ENCODE measurements around the gene AGRP. TPM values are rescaled to one million over a fixed set of nuclear protein-coding genes. Genes with fewer than 3 reads are reported as not detected.
"Not testable (repeated sequence)": the region's sequence is repeated elsewhere in the genome, so short reads cannot be mapped to it uniquely, and the experiment has no call there.

Gene AGRP
- total and polyA plus RNA-seq, 7 experiments from 2014 or later, result not detected

DNA sequence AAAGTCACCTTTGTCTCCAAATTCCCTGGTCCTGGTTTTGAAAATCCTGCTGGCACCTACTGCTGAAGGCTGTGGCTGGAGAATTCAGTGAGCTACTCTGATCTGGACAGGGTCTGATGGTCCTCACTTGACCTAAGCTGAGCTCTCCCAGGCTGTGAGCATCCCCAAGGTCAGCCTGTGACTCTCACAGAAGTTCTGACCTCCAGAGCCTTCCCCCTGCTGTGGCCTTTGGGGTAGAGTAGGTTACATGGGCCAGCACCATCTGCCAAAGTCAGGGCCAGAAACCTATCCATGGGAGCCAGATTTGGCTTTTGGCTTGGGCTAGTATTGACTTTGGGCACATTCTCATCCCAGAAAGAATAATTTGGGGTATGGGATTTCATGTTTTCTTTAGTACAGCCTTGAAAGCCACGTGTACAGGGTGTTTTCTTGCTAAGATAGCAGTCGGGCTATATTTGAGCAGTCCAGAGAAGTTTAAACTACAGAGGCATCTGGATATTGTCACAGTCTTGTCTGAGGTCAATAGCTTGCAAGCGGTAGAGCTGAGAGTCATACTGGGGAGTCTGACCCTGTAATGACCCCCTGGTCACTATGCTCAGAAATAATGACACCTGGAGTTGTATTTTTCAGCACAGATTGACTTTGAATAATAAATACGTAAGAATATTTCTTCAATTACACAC lies 6.2 kb upstream of the AGRP start:
- H3K36me3 ChIP-seq (ENCODE audit: control insufficient read depth in 2 of 3, insufficient read depth in 3 of 3, low read length in 3 of 3), result peaks cover 0 to 26% (median 6%) of the 10 kb centered on the region in 3 experiments
- Mint-ChIP-seq H3K27ac (peak overlapping the region in 8 of 9 donors; percentile 41 to 84 (median 70)), H3K9me3 (no peaks in the 10 kb centered on the region), H3K4me3 (no peak overlapping the region), H3K36me3 (peaks cover 0 to 9% (median 4%) of the 10 kb centered on the region in 5 donors), H3K4me1 (peaks cover 9 to 24% (median 18%) of the 10 kb centered on the region in 7 donors), H3K27me3 (no peaks in the 10 kb centered on the region)
- DNase-seq, result no peak
- peak overlapping the region; percentile 48 for H3K27ac ChIP-seq (ENCODE audit: low read depth, low read length)
- ChIA-PET CTCF (interaction anchor here (0.7 to 10.4 kb wide), 6 partner anchors 8 to 178 kb away, joined by 3 to 174 read pairs (median 6); partner anchors contain the start of gene ATP6V0D1), POLR2A (interaction anchor here (0.7 to 2.5 kb wide), 3 partner anchors 8 to 31 kb away, joined by 3 to 10 read pairs (median 5); partner anchors contain the start of gene ATP6V0D1)
- H3K4me1 ChIP-seq (ENCODE audit: control insufficient read depth in 2 of 2, insufficient read depth in 2 of 2, low read length in 2 of 2), result peaks cover 3 to 4% of the 10 kb centered on the region in 2 donors
- no peak overlapping the region for H3K4me3 ChIP-seq (ENCODE audit: low read length)
- ATAC-seq, result no peak
- no peaks in the 10 kb centered on the region for H3K27me3 ChIP-seq (ENCODE audit: control insufficient read depth in 2 of 2, insufficient read depth in 2 of 2, low read length in 2 of 2)
- H3K9me3 ChIP-seq (ENCODE audit: control insufficient read depth in 2 of 3, low read length in 3 of 3), result no peaks in the 10 kb centered on the region
- intact Hi-C loops (cut with micrococcal nuclease), result loop anchor here in 1 of 2 donors (5.0 to 10.0 kb wide), 2 partner anchors 153 to 755 kb away; partner anchors contain the start of gene PLA2G15

DNA sequence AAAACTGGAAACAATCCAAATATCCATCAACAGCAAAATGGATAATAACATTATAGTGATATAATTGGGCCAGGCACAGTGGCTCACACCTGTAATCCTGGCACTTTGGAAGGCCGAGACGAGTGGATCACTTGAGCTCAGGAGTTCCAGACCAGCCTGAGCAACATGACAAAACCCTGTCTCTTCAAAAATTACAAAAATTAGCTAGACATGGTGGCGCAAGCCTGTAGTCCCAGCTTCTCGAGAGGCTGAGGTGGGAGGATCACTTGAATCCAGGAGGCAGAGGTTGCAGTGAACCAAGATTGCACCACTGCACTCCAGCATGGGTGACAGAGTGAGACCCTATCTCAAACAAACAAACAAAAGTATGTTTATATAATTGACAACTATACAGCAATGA lies 4.2 kb upstream of the AGRP start:
- H3K27me3 ChIP-seq (ENCODE audit: control insufficient read depth in 2 of 2, insufficient read depth in 2 of 2, low read length in 2 of 2); POLR2A ChIA-PET; ATAC-seq; H3K4me3 Mint-ChIP-seq; H3K4me1 ChIP-seq (ENCODE audit: control insufficient read depth in 2 of 2, insufficient read depth in 2 of 2, low read length in 2 of 2); H3K27ac ChIP-seq (ENCODE audit: low read depth, low read length); H3K4me3 ChIP-seq (ENCODE audit: low read length); H3K27me3 Mint-ChIP-seq; H3K9me3 Mint-ChIP-seq; H3K9me3 ChIP-seq (ENCODE audit: control insufficient read depth in 2 of 3, low read length in 3 of 3); DNase-seq: not testable (repeated sequence)
- intact Hi-C loops (cut with micrococcal nuclease), result loop anchor here in 1 of 2 donors (10.0 kb wide), 1 partner anchor 757 kb away; the partner anchor contains the start of gene PLA2G15
- Mint-ChIP-seq H3K4me1 (peaks cover 10 to 32% (median 26%) of the 10 kb centered on the region in 7 donors), H3K27ac (peak overlapping the region in 7 of 9 donors; percentile 20 to 81 (median 43)), H3K36me3 (peaks cover 0 to 11% (median 0%) of the 10 kb centered on the region in 5 donors)
- CTCF ChIA-PET, result interaction anchor here (0.6 to 9.7 kb wide), 3 partner anchors 27 to 539 kb away, joined by 3 to 70 read pairs (median 9); no protein-coding TSS in a partner anchor
- H3K36me3 ChIP-seq (ENCODE audit: control insufficient read depth in 2 of 3, insufficient read depth in 3 of 3, low read length in 3 of 3), result peaks cover 0 to 28% (median 9%) of the 10 kb centered on the region in 3 experiments

DNA sequence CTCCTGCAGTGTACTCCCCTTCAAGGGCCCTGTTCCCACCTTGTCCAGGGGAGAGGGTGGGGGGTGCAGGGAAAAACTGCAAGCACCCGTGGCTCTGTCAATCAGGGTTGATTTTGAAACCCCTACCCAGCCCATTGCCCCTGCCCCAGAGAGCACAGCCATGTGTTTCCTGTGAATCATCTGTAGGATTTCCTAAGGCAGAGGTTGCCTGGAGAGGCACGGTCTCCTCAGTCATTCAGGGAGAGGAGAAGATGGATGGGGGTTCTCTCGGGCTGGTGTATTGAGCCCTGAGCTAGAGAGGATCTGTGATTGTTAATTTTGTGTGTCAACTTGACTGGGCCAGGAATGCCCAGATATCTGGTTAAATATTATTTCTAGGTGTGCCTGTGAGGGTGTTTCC lies 3.5 kb upstream of the AGRP start:
- H3K27ac Mint-ChIP-seq, result peak overlapping the region in 3 of 9 donors; percentile 25 to 74 (median 39)

DNA sequence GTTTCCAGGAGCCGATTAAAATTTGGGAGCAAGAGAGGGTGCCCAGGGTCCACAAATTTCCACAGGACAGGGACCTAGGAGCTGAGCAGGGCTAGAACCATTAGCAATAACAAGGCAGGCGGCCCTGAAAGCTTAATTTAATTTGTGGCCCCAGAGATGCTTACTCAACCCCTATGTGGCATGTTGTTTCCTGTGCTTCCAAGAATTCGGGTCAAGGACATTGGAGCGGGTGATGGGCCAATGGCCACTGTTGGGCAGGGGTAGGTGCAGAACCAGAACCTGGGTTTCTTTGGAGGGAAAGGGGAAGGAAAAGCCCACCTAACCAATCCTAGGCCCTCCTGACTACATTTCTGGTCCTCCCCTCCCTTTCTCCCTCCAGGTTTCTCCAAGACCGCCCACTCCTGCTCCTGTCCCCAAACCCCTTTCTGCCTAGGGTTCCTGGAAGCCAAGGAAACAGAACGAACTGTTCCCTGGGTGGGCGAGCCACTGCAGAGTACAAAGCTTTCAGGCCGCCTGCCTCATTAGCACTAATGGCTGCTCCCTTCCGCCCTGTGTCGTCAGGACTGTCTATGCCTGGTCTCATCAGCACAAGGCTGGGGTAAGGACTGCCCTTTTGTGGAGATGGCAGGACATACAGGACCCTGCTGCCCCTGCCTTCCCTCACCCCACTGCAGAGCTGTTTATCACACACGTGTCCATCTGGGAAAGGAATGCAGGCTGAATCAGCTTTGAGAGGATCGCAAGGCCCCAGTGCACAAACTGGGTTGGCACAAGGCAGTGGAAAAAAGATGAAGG lies 581 bp upstream of the AGRP start:
- H3K4me3 ChIP-seq (ENCODE audit: low read length), result no peak overlapping the region
- H3K27me3 ChIP-seq (ENCODE audit: control insufficient read depth in 2 of 2, insufficient read depth in 2 of 2, low read length in 2 of 2), result no peaks in the 10 kb centered on the region
- Mint-ChIP-seq H3K9me3 (no peaks in the 10 kb centered on the region), H3K27ac (peak overlapping the region in 8 of 9 donors; percentile 57 to 97 (median 72)), H3K36me3 (peaks cover 0 to 11% (median 3%) of the 10 kb centered on the region in 5 donors), H3K4me3 (peak overlapping the region in 5 of 10 donors; percentile 16 to 98 (median 36)), H3K27me3 (no peaks in the 10 kb centered on the region), H3K4me1 (peaks cover 15 to 43% (median 36%) of the 10 kb centered on the region in 7 donors)
- ATAC-seq (no peak), DNase-seq (no peak)
- peaks cover 10 to 24% of the 10 kb centered on the region in 2 donors for H3K4me1 ChIP-seq (ENCODE audit: control insufficient read depth in 2 of 2, insufficient read depth in 2 of 2, low read length in 2 of 2)
- ChIA-PET POLR2A (interaction anchor here (0.8 to 3.0 kb wide), 5 partner anchors 16 to 323 kb away, joined by 3 to 16 read pairs (median 3); partner anchors contain the start of genes RANBP10 and TSNAXIP1), CTCF (interaction anchor here (1.1 to 9.7 kb wide), 5 partner anchors 10 to 183 kb away, joined by 4 to 70 read pairs (median 11); no protein-coding TSS in a partner anchor)
- peak overlapping the region; percentile 99 for H3K27ac ChIP-seq (ENCODE audit: low read depth, low read length)
- H3K9me3 ChIP-seq (ENCODE audit: control insufficient read depth in 2 of 3, low read length in 3 of 3), result no peaks in the 10 kb centered on the region
- intact Hi-C loops (cut with micrococcal nuclease), result loop anchor here in 1 of 2 donors (5.0 to 10.0 kb wide), 2 partner anchors 237 to 761 kb away; partner anchors contain the start of genes FHOD1, PLA2G15 and SLC9A5
- peaks cover 0 to 27% (median 9%) of the 10 kb centered on the region in 3 experiments for H3K36me3 ChIP-seq (ENCODE audit: control insufficient read depth in 2 of 3, insufficient read depth in 3 of 3, low read length in 3 of 3)

More for the DNA sequence above, 3.5 kb upstream of the AGRP start:
- H3K27me3 Mint-ChIP-seq, result no peaks in the 10 kb centered on the region
- H3K36me3 Mint-ChIP-seq, result peaks cover 0 to 11% (median 0%) of the 10 kb centered on the region in 5 donors
- peaks cover 17 to 39% (median 32%) of the 10 kb centered on the region in 7 donors for H3K4me1 Mint-ChIP-seq
- Histone ChIP-seq H3K27ac (ENCODE audit: low read depth, low read length) (no peak overlapping the region), H3K4me1 (ENCODE audit: control insufficient read depth in 2 of 2, insufficient read depth in 2 of 2, low read length in 2 of 2) (peaks cover 10 to 11% of the 10 kb centered on the region in 2 donors), H3K4me3 (ENCODE audit: low read length) (no peak overlapping the region), H3K9me3 (ENCODE audit: control insufficient read depth in 2 of 3, low read length in 3 of 3) (no peaks in the 10 kb centered on the region), H3K36me3 (ENCODE audit: control insufficient read depth in 2 of 3, insufficient read depth in 3 of 3, low read length in 3 of 3) (peaks cover 0 to 26% (median 9%) of the 10 kb centered on the region in 3 experiments), H3K27me3 (ENCODE audit: control insufficient read depth in 2 of 2, insufficient read depth in 2 of 2, low read length in 2 of 2) (no peaks in the 10 kb centered on the region)
- ChIA-PET POLR2A (no interaction called here), CTCF (interaction anchor here (9.7 kb wide), 1 partner anchor 28 kb away, joined by 70 read pairs; no protein-coding TSS in a partner anchor)
- intact Hi-C loops (cut with micrococcal nuclease), result loop anchor here in 1 of 2 donors (10.0 kb wide), 1 partner anchor 758 kb away; the partner anchor contains the start of gene PLA2G15
- no peaks in the 10 kb centered on the region for H3K9me3 Mint-ChIP-seq
- ATAC-seq, result peak; percentile 58
- DNase-seq, result no peak
- H3K4me3 Mint-ChIP-seq, result no peak overlapping the region

DNA sequence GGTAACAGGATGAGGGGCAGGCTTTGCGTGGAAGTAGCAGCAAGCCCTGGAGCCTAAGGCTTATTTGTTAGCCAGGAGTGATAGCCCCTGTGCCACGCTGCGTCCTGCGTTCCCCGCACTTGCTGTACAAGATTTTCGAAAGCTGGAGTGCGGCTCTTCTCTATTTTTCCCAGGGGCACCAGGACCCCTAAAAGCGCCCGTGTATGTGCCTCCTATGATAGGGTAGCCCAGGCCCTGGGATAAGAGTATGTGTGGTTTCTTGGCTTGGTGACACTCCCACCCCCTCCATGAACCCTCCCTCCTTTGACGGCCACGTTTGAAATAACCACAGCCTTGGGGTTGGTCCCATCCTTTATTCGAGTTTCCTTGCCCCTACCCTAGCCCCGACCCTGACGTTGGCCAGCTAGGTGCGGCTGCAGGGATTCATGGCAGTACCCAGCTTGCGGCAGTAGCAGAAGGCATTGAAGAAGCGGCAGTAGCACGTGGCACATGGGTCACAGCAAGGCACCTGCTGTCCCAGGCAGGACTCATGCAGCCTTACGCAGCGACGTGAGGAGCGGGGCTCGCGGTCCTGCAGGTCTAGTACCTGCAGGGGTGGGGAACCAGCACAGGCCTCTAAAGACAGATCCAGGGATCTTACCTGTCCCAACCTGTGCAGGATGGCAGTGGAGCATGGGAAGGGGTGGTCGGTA lies 968 bp downstream of the AGRP start:
- Mint-ChIP-seq H3K4me3 (peak overlapping the region; percentile 95 to 100 (median 99)), H3K9me3 (no peaks in the 10 kb centered on the region), H3K27me3 (no peaks in the 10 kb centered on the region), H3K27ac (peak overlapping the region; percentile 95 to 99 (median 98)), H3K4me1 (peaks cover 20 to 50% (median 33%) of the 10 kb centered on the region in 7 donors), H3K36me3 (peaks cover 0 to 11% (median 3%) of the 10 kb centered on the region in 5 donors)
- Histone ChIP-seq H3K27ac (ENCODE audit: low read depth, low read length) (peak overlapping the region; percentile 99), H3K9me3 (ENCODE audit: control insufficient read depth in 2 of 3, low read length in 3 of 3) (no peaks in the 10 kb centered on the region), H3K27me3 (ENCODE audit: control insufficient read depth in 2 of 2, insufficient read depth in 2 of 2, low read length in 2 of 2) (no peaks in the 10 kb centered on the region), H3K4me3 (ENCODE audit: low read length) (peak overlapping the region; percentile 92), H3K4me1 (ENCODE audit: control insufficient read depth in 2 of 2, insufficient read depth in 2 of 2, low read length in 2 of 2) (peaks cover 15 to 25% of the 10 kb centered on the region in 2 donors), H3K36me3 (ENCODE audit: control insufficient read depth in 2 of 3, insufficient read depth in 3 of 3, low read length in 3 of 3) (peaks cover 0 to 27% (median 9%) of the 10 kb centered on the region in 3 experiments)
- DNase-seq (no peak), ATAC-seq (no peak)
- ChIA-PET CTCF (interaction anchor here (1.1 to 9.7 kb wide), 7 partner anchors 11 to 185 kb away, joined by 4 to 70 read pairs (median 11); partner anchors contain the start of gene CTCF), POLR2A (interaction anchor here (0.9 to 3.0 kb wide), 13 partner anchors 8 to 602 kb away, joined by 3 to 16 read pairs (median 6); partner anchors contain the start of genes C16orf86, ENKD1 and NFATC3)
- intact Hi-C loops (cut with micrococcal nuclease), result loop anchor here in 1 of 2 donors (5.0 to 10.0 kb wide), 2 partner anchors 235 to 762 kb away; partner anchors contain the start of genes FHOD1, PLA2G15 and SLC9A5
